CMK (cell line): ENCODE data around the gene SKI.
A peak's percentile ranks its signal among the peaks of the same experiment; 100 is the strongest.

Source experiments
- DNase-seq: peaks from one replicate; pipeline ENCODE4 v3.0.0-alpha.2; 2010; ENCODE audit warnings: low read depth

SKI gene

GRCh38 chr1:2229911-2230731, 2.0 kb downstream of the SKI start:
- DNase-seq, result no peak

- DNase-seq, result no peak
Measured at GRCh38 chr1:2230781-2231531, 2.8 kb downstream of the SKI start.

GRCh38 chr1:2231532-2232254, 3.6 kb downstream of the SKI start:
- peak; percentile 67 for DNase-seq

- DNase-seq, result no peak
Measured at GRCh38 chr1:2232255-2232915, 4.3 kb downstream of the SKI start.

GRCh38 chr1:2232916-2233438, 4.9 kb downstream of the SKI start:
- DNase-seq, result no peak

GRCh38 chr1:2233468-2233867, 5.3 kb downstream of the SKI start:
- no peak for DNase-seq

GRCh38 chr1:2233997-2234761, 6.1 kb downstream of the SKI start:
- no peak for DNase-seq

GRCh38 chr1:2234762-2235113, 6.6 kb downstream of the SKI start:
- no peak for DNase-seq

- DNase-seq, result no peak
Measured at GRCh38 chr1:2235300-2235998, 7.3 kb downstream of the SKI start.

- DNase-seq, result no peak
Measured at GRCh38 chr1:2236695-2237677, 8.9 kb downstream of the SKI start.

GRCh38 chr1:2237773-2238172, 9.7 kb downstream of the SKI start:
- DNase-seq, result no peak

- DNase-seq, result no peak
Measured at GRCh38 chr1:2238361-2239012, 10.4 kb downstream of the SKI start.

- DNase-seq, result no peak
Measured at GRCh38 chr1:2239013-2239370, 10.9 kb downstream of the SKI start.

GRCh38 chr1:2239384-2239985, 11.4 kb downstream of the SKI start:
- no peak for DNase-seq

- DNase-seq, result no peak
Measured at GRCh38 chr1:2240270-2241156, 12.4 kb downstream of the SKI start.

- no peak for DNase-seq
Measured at GRCh38 chr1:2241820-2242219, 13.7 kb downstream of the SKI start.
